Right ventricle myocardium superior (tissue), 1 donor: ENCODE results near the gene GAS6. TPM values are rescaled to one million over a fixed set of nuclear protein-coding genes. Genes with fewer than 3 reads are reported as not detected.
"Not testable (repeated sequence)": the region's sequence is repeated elsewhere in the genome, so short reads cannot be mapped to it uniquely, and the experiment has no call there.

Source experiments
- ATAC-seq: fragments of 200-7000 bp; cut with Tn5 transposase; one replicate; pipeline ENCODE4 v1.9.1; 2020; ENCODE audit warnings: mild to moderate bottlenecking; ENCODE audit not compliant: poor library complexity
- DNase-seq: peaks from one replicate; pipeline ENCODE4 v3.0.0-alpha.2; 2020
- intact Hi-C: fragments of 100-400 bp; cut with DNase I; formaldehyde crosslinking; loops from one replicate; pipeline ENCODE4 v1.11.2; 2022
- total RNA-seq: library from RNA; stranded (reverse); fragmentation: NEBNext Ultra II Directional; extraction: Animal tissue kit (Norgen Biotek cat#: 25700); gene quantifications from one replicate; pipeline ENCODE4 v1.2.1, GENCODE V29; 2021
- donor health status: DM: no; HTN: yes; CAD: no; lungs with severe emphysema.

The GAS6 gene
- total RNA-seq, 1 donor from 2014 or later, result 181 TPM

GRCh38 chr13:113845723-113846635 is 17.9 kb downstream of the GAS6 start:
- intact Hi-C loops, result no loop called here
- ATAC-seq (no peak), DNase-seq (no peak)

- ATAC-seq (no peak), DNase-seq (no peak)
- intact Hi-C loops, result no loop called here
Measured at GRCh38 chr13:113845055-113845454, 18.8 kb downstream of the GAS6 start.

GRCh38 chr13:113843864-113844556 is 19.9 kb downstream of the GAS6 start:
- intact Hi-C loops, result no loop called here
- ATAC-seq, result no peak
- no peak for DNase-seq

- DNase-seq, result no peak
- intact Hi-C loops, result no loop called here
- peak; percentile 34 for ATAC-seq
Measured at GRCh38 chr13:113843063-113843654, 20.7 kb downstream of the GAS6 start.

GRCh38 chr13:113842336-113843062 is 21.4 kb downstream of the GAS6 start:
- DNase-seq (no peak), ATAC-seq (no peak)
- intact Hi-C loops, result no loop called here

- intact Hi-C loops, result no loop called here
- DNase-seq (no peak), ATAC-seq (no peak)
Measured at GRCh38 chr13:113841353-113841650, 22.6 kb downstream of the GAS6 start.

GRCh38 chr13:113840541-113841352 is 23.1 kb downstream of the GAS6 start:
- ATAC-seq, result no peak
- DNase-seq, result no peak
- intact Hi-C loops, result no loop called here

GRCh38 chr13:113839536-113840204 is 24.2 kb downstream of the GAS6 start:
- ATAC-seq, result peak; percentile 29
- intact Hi-C loops, result no loop called here
- peak; percentile 77 for DNase-seq

GRCh38 chr13:113838711-113839201 is 25.1 kb downstream of the GAS6 start:
- DNase-seq (peak; percentile 41), ATAC-seq (no peak)
- intact Hi-C loops, result no loop called here

GRCh38 chr13:113837560-113838355 is 26.1 kb downstream of the GAS6 start:
- intact Hi-C loops, result no loop called here
- peak; percentile 97 for DNase-seq
- ATAC-seq, result peak; percentile 96

- peak; percentile 78 for DNase-seq
- peak; percentile 77 for ATAC-seq
- intact Hi-C loops, result no loop called here
Measured at GRCh38 chr13:113836768-113837559, 26.9 kb downstream of the GAS6 start.

- peak; percentile 27 for DNase-seq
- intact Hi-C loops, result no loop called here
Measured at GRCh38 chr13:113835461-113836270, 28.2 kb downstream of the GAS6 start.

GRCh38 chr13:113834496-113835200 is 29.2 kb downstream of the GAS6 start:
- intact Hi-C loops, result no loop called here
- ATAC-seq, result no peak
- DNase-seq, result peak; percentile 41

More at GRCh38 chr13:113835461-113836270, 28.2 kb downstream of the GAS6 start:
- ATAC-seq, result no peak

- DNase-seq, result peak; percentile 26
- ATAC-seq, intact Hi-C loops: not testable (repeated sequence)
Measured at GRCh38 chr13:113834006-113834405, 29.9 kb downstream of the GAS6 start.
